WI38 (cell line): ENCODE results near the gene NR2F1-AS1.
A peak's percentile ranks its signal among the peaks of the same experiment; 100 is the strongest.

Experiments
- H3K4me3 ChIP-seq: 2 replicates; pipeline ENCODE4 v1.5.1; 2011; ENCODE audit warnings: low read depth, mild to moderate bottlenecking, control low read depth, low read length
- CTCF ChIP-seq: IDR thresholded peaks from 2 replicates; pipeline ENCODE4 v1.5.1; 2012; ENCODE audit warnings: low read depth, mild to moderate bottlenecking, control low read depth, low read length

NR2F1-AS1 gene

GRCh38 chr5:93580927-93581445, at the start of gene NR2F1-AS1:
Gene NR2F1-AS1 (minus strand): TSS chr5:93581219.
- TF ChIP-seq CTCF = no peak

GRCh38 chr5:93626801-93627200, 45.8 kb upstream of the NR2F1-AS1 start:
- no peak overlapping the region for H3K4me3 ChIP-seq
- TF ChIP-seq CTCF = no peak

More at GRCh38 chr5:93580927-93581445, at the start of gene NR2F1-AS1:
- H3K4me3 ChIP-seq = peak within 1 kb of the TSS; percentile 92

GRCh38 chr5:93623153-93623552, 42.1 kb upstream of the NR2F1-AS1 start:
- no peak for TF ChIP-seq CTCF
- H3K4me3 ChIP-seq = no peak overlapping the region

GRCh38 chr5:93622240-93622885, 41.3 kb upstream of the NR2F1-AS1 start:
- no peak overlapping the region; the same call in 1 of the 2 replicates for H3K4me3 ChIP-seq
- TF ChIP-seq CTCF = no peak

- peak overlapping the region; percentile 77 for H3K4me3 ChIP-seq
Observed at GRCh38 chr5:93621327-93621798, 40.3 kb upstream of the NR2F1-AS1 start.

GRCh38 chr5:93620487-93621326, 39.7 kb upstream of the NR2F1-AS1 start:
- TF ChIP-seq CTCF = no peak
- peak overlapping the region; percentile 77 for H3K4me3 ChIP-seq

More at GRCh38 chr5:93621327-93621798, 40.3 kb upstream of the NR2F1-AS1 start:
- no peak for TF ChIP-seq CTCF
